GM18502 (cell line): ENCODE data around the gene IQGAP2.
"Not testable (repeated sequence)": the region's sequence is repeated elsewhere in the genome, so short reads cannot be mapped to it uniquely, and the experiment has no call there.

Source experiments
- ATAC-seq: cut with Tn5 transposase; IDR thresholded peaks from one replicate; pipeline ENCODE4 v1.9.1; 2021; ENCODE audit warnings: mild to moderate bottlenecking; ENCODE audit not compliant: unreplicated experiment, poor library complexity

The IQGAP2 gene

DNA sequence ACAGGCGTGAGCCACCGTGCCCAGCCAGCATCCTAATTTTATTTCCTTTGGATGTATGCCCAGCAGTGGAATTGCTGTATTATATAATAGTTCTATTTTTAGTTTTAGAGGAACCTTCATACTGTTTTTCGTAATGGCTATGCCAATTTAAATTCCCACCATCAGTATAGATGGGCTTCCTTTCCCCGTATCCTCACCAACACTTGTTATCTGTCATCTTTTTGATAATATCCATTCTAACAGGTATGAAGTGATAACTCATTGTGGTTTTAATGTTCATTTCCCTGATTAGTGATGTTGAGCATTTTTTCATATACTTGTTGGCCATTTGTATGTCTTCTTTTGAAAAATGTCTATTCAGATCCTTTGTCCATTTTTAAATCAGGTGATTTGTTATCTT, 325.9 kb downstream of the IQGAP2 start:
- no peak for ATAC-seq

DNA sequence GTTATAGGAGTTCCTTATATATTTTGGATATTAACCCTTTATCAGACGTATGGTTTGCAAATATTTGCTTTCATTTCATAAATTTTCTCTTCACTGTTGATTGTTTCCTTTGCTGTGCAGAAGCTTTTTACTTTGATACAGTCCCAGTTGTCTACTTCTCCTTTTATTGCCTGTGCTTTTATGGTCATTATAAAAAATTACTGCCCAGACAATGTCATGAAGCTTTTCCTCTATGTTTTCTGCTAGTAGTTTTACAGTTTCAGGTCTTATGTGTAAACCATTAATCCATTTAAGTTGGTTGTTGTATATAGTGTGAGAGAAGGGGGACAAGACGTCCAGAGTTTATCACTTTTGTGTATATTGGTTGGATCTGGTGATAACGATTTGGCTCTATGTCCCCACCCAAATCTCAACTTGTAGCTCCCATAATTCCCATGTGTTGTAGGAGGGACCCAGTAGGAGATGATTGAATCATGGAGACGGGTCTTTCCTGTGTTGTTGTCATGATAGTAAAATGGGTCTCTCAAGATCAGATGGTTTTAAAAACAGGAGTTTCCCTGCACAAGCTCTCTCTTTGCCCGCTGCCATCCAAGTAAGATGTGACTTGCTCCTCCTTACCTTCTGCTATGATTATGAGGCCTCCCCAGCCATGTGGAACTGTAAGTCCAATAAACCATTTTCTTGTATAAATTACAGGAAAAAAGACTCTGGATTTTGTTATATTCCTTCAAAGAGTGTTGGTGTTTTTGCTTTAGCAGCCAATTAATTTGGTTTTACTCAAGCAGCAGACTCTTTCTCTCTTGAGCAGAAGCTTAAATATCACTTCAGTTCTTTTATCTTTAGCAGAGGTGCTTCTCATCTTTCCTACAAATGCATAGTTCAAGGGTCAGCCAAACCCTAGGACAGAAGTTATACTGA, 326.5 kb downstream of the IQGAP2 start:
- no peak for ATAC-seq

DNA sequence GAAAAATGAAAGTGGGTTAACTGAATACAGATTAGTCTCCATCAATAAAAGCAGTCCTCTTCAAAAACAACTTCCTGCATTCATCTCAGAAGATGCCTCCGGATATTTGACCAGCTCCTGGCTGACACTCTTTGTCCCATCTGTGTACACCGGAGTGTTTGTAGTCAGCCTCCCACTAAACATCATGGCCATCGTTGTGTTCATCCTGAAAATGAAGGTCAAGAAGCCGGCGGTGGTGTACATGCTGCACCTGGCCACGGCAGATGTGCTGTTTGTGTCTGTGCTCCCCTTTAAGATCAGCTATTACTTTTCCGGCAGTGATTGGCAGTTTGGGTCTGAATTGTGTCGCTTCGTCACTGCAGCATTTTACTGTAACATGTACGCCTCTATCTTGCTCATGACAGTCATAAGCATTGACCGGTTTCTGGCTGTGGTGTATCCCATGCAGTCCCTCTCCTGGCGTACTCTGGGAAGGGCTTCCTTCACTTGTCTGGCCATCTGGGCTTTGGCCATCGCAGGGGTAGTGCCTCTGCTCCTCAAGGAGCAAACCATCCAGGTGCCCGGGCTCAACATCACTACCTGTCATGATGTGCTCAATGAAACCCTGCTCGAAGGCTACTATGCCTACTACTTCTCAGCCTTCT, 329.4 kb downstream of the IQGAP2 start:
- ATAC-seq = peak; percentile 1

DNA sequence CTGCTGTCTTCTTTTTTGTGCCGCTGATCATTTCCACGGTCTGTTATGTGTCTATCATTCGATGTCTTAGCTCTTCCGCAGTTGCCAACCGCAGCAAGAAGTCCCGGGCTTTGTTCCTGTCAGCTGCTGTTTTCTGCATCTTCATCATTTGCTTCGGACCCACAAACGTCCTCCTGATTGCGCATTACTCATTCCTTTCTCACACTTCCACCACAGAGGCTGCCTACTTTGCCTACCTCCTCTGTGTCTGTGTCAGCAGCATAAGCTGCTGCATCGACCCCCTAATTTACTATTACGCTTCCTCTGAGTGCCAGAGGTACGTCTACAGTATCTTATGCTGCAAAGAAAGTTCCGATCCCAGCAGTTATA, 329.9 kb downstream of the IQGAP2 start:
- ATAC-seq = peak; percentile 68

DNA sequence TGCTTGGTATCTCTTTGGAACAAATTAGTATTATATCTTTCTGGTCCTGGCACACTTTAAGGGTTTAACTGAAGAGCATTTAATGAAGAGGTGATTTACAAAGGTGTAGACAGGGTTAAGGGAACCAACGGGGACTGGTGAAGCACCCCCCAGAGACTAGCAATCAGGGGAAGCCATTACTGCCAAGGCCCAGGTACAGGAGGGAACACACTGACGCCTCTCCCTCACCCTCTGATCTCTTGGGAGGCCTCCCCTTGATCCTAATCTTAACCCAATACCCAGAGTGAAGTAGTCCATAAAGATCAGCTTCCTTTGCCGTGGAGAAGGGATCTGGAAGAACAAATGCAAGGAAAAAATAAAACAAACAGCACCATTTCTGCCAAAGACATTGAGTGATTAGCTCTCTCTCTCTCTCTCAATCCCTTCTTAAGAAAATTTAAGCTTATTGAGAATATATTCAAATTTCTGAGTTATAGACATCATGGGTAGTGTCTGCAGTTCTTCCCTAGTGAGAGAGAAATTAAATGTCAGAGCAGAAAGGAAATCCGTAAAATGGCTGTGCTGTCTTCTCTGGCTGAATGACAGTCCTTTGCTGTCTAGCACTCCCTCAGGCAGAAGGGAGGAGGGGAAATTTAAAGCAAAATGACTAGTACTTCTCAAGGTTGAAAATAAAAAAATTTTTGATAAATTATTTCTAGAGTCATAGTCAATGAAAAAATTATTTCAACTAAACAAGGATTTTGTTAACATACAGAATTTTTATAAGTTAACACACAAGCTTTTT, 332.9 kb downstream of the IQGAP2 start:
- no peak for ATAC-seq

DNA sequence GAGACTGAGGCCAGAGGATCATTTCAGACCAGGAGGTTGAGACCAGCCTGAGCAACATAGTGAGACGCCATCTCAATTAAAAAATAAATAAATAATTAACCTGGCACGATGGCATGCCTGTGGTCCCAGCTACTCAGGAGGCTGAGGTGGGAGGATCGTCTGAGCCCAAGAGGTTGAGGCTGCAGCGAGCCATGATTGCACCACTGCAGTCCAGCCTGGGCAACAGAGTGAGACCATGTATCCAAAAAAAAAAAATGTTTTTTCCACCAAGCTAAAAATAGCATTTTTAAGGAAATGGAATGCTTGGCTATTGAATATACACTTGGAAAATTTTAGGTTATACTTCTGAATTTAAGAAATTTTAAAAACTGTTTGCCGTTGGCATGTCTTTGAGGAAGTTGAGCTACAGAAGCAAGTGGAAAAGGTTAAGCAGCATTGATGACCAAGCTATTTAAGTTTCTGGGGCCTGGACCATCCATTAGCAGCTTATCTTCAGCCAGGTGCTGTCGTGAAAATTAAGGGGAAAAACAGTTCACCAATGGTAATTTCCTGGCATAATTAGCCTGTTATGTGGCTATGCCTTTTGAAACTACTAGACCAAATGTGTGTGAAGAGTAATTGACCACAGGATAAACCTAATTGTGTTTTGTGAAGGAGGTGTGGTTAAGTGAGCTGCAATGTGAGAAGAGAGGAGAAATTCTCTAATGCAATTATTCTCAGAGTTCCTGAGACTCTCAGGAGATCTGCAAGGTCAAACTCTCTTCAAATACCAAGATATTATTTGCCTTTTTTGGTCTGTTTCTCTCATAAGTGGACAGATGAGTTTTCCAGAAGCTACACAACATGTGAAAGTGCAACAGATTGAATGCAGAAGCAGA, 333.8 kb downstream of the IQGAP2 start:
- ATAC-seq = no peak

DNA sequence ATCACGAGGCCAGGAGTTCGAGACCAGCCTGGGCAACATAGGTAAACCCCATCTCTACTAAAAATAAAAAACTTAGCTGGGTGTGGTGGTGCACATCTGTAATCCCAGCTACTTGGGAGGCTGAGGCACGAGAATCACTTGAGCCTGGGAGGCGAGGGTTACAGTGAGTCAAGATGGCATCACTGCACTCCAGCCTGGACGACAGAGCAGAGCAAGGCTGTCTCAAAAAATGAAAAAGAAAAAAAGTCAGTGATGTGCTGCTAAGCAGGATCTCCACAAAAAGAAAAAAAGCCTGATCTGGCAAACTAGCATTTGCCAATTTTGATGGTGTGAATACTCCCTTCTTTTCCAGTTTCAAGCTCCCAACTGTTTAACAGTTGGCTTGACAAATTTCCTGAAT, 334.8 kb downstream of the IQGAP2 start:
- no peak for ATAC-seq

DNA sequence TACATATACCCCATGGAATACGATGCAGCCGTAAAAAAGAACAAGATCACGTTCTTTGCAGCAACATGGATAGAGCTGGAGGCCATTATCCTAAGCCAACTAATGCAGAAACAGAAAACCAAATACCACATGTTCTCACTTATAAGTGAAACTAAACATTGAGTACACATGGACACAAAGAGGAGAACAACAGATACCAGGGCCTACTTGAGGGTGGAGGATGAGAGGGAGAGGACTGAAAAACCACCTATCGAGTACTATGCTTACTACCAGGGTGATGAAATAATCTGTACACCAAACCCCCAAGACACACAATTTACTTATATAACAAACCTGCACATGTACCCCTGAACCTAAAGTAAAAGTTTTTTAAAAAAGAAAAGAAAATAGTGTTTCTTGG, 338.4 kb downstream of the IQGAP2 start:
- ATAC-seq = not testable (repeated sequence)

DNA sequence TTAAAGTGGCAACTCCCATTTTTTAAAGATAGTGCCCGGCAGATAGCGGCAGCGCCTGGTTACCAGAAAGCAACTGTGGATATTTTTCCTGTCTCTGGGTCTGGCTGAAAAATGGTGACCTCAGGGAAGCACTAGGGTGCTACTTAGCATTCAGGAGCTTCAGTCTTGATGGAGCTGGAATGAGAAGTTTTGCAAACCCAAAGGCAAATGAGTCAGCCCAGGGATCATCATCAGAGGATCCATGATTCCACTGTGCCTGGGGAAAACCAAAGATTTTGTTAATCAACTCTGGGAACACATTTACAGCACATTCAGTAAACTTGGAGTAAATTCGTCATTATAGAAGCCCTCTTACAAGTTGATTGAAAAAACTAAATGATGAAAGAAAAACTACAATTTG, 339.5 kb downstream of the IQGAP2 start:
- ATAC-seq = no peak

DNA sequence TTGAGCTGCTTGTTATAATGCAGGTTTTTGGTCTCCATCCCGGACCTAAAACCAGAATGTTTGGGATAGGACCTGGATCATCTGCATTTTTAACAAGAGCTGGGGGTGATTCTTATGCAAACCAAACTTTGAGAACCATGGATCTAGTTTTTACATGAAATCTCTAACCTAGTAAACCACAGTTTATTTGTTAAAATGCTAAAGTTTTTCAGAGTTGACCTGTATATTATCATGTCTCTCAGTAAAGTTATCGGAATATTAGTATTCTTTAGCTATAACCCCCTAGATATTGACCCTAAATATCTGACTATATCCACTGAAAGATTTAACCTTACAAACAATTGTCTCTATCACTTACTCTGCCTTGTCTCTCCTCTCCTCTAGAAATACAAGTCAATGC, 341.5 kb downstream of the IQGAP2 start:
- no peak for ATAC-seq

DNA sequence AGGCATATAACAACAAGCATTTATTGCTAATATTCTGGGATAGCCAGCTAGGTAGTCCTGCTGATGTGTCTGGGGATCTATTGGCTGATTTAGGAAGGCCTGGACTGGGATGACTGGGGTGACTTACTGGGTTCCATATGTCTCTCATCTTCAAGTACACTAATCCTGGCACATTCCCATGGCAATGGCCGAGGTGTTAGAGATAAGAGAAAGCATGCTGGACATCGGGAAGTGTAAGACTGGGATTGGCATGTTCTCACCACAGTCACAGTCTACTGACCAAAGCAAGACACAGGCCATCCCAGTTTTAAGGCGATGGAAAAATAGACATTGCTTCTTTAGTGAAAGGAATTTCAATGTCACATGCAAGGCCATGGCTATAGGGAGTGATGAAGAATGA, 342.6 kb downstream of the IQGAP2 start:
- ATAC-seq = no peak

DNA sequence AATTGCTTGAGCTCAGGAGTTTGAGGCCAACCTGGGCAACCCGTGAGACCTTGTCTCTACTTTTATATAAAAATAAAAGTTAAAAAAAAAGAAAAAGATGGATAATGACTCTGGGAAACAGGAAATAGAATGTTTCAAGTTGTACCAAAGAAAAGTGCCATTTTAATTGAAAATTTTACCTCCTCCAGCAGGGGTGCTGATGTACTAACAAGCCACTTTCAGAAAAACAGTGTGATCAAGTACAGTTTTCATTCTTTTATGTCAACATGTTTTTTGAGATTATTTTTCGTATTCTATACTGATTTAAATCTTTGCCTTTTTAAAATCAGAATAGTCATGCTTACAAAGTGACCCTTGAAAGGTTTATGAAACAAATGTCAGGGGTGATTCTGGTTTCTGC, 343.6 kb downstream of the IQGAP2 start:
- no peak for ATAC-seq

DNA sequence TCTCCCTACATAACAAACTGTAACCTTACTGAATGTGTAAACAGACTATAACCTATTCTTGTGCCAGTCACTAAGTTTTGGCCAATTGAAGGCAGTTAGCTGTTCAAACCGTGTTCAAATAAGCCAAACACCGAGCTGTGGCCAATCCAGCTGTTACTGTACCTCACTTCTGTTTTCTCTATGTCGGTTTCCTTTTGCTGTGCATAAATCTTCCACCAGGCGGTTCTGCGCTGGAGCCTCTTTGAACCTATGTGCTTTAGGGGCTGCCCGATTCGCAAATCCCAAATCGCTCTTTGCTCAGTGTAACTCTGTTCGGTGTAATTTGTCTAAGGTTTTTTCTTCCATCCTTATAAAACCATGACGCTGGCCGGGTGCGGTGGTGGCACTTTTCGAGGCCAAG, 344.6 kb downstream of the IQGAP2 start:
- no peak for ATAC-seq

DNA sequence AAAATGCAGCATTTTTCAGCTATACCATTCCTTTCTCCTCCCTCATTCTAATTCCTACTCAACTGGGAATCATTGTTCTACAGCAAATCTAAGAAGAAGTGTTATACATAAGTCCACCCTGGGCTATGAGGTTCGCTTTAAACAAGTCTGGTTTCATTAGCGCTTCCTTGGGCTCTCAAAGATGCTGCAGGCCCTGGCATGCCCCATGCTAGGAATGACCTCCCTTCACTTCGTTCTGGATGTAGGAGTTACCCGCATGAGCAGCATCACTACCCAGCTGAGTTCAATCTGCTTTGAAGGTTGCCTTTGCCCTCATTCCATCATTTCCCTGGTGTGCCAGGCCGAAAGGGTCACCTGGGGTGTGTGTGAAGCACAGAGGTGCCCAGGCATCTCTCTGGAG, 348.2 kb downstream of the IQGAP2 start:
- no peak for ATAC-seq

DNA sequence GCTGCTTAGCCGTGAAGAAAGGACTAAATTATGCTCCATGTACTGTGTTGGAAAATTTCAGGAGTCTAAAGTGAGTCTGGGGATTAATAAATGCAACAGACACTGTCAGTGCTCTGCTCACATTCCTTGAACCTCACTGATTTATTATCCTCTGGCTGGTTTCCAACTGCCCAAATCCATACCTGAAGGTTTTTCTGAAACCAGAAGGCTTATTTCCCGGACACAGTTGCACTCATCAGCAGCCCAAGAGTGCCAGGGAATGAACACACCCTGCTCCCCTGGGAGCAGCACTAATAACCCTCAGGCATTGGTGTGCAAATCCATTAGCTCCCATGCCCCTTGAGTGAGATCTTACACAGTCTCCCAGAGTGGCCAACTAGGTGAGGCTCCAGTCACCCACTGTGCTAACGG, 351.6 kb downstream of the IQGAP2 start:
- ATAC-seq = no peak

DNA sequence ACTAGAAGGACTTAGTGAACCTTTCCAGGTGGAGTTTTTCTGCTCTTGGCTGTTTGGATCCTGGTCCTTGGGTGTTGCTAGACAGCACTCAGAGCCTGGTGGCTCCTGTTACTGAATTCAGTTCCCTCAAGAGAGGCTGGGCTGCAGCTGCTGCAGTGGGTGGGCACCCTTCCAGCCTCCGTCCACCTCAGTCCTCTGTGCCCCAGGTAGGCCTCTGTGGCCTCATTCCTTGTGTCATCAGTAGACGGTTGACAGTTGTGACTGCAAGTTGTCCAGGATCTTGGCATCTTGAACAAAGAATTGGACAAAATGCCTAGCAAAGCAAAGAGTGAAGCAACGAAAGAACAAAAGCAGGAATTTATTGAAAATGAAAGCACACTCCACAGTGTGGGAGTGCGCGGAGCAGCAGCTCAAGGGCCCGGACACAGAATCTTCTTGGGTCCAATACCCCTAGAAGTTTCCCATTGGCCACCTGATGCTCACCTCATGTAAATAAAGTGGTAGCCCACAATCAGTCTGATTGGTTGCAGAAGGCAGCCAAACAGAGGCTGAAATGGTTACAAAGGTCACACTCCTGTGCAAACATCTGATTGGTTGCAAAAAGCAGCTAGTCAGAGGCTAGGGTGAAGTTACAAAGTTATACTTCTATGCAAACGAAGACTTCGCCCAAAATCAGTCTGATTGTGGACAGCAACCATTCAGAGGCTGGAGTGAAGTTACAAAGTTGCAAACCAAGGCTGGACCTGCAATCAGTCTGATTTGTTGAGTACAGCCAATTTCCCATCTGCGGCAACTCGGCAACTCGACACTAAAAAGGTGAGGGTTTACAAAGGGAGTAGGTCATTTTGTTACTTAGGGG, 352.9 kb downstream of the IQGAP2 start:
- ATAC-seq = no peak

DNA sequence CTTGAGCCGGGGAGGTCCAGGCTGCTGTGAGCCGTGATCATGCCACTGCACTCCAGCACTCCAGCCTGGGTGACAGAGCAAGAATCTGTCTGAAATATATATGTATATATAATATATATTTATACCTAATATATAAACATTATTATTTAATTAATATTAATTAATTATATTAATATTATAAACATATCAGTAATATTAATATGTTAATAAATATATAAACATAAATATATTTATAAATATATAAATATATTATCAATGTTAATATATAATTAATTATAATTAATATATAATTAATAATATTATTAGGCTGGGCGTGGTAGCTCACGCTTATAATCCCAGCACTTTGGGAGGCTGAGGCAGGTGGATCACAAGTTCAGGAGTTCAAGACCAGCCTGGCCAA, 354.0 kb downstream of the IQGAP2 start:
- no peak for ATAC-seq
